ENCODE data around the gene KRT31.

The KRT31 gene

GRCh38 chr17:41393294-41393693 is 4.1 kb downstream of the KRT31 start:
- H3K27me3 ChIP-seq (ENCODE audit: insufficient read depth, low read length, poor library complexity) = peaks cover 12% of the 10 kb centered on the region
- no peak overlapping the region for H3K4me2 ChIP-seq (ENCODE audit: insufficient read depth, low read length)
- H3K79me2 ChIP-seq (ENCODE audit: insufficient read depth, low read length) = no peaks in the 10 kb centered on the region
- no peak overlapping the region for H3K9ac ChIP-seq (ENCODE audit: low read depth, low read length)
- H3K36me3 ChIP-seq (ENCODE audit: insufficient read depth, low read length) = no peaks in the 10 kb centered on the region
- no peaks in the 10 kb centered on the region for H4K20me1 ChIP-seq (ENCODE audit: insufficient read depth, low read length)
- ATAC-seq (ENCODE audit: insufficient read depth, low read depth) = no peak
- no peaks in the 10 kb centered on the region for H3K4me1 ChIP-seq (ENCODE audit: insufficient read depth, low read length)
- no peak overlapping the region for H2AFZ ChIP-seq (ENCODE audit: low read depth, low read length)
- no peak overlapping the region for H3K4me3 ChIP-seq (ENCODE audit: low read depth in 1 of 2, low read length in 2 of 2)
- TF ChIP-seq EZH2 (IDR thresholded peaks at IDR 0.05; ENCODE audit: borderline replicate concordance, low read depth, low read length, severe bottlenecking) = no peak
- TF ChIP-seq, protein P1, sequence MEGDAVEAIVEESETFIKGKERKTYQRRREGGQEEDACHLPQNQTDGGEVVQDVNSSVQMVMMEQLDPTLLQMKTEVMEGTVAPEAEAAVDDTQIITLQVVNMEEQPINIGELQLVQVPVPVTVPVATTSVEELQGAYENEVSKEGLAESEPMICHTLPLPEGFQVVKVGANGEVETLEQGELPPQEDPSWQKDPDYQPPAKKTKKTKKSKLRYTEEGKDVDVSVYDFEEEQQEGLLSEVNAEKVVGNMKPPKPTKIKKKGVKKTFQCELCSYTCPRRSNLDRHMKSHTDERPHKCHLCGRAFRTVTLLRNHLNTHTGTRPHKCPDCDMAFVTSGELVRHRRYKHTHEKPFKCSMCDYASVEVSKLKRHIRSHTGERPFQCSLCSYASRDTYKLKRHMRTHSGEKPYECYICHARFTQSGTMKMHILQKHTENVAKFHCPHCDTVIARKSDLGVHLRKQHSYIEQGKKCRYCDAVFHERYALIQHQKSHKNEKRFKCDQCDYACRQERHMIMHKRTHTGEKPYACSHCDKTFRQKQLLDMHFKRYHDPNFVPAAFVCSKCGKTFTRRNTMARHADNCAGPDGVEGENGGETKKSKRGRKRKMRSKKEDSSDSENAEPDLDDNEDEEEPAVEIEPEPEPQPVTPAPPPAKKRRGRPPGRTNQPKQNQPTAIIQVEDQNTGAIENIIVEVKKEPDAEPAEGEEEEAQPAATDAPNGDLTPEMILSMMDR (IDR thresholded peaks at IDR 0.05; ENCODE audit: borderline replicate concordance, extremely low read depth, low read length, poor library complexity, severe bottlenecking) = no peak
- H3K9me3 ChIP-seq (ENCODE audit: insufficient read depth, low read length, severe bottlenecking) = no peaks in the 10 kb centered on the region
- DNase-seq = no peak
- no peak overlapping the region for H3K27ac ChIP-seq (ENCODE audit: low read length)

GRCh38 chr17:41392278-41392677 is 5.1 kb downstream of the KRT31 start:
- H3K4me2 ChIP-seq (ENCODE audit: insufficient read depth, low read length) = no peak overlapping the region
- H3K4me3 ChIP-seq (ENCODE audit: low read depth in 1 of 2, low read length in 2 of 2) = no peak overlapping the region
- no peaks in the 10 kb centered on the region for H3K9me3 ChIP-seq (ENCODE audit: insufficient read depth, low read length, severe bottlenecking)
- H3K9ac ChIP-seq (ENCODE audit: low read depth, low read length) = no peak overlapping the region
- H3K79me2 ChIP-seq (ENCODE audit: insufficient read depth, low read length) = no peaks in the 10 kb centered on the region
- H3K27me3 ChIP-seq (ENCODE audit: insufficient read depth, low read length, poor library complexity) = peaks cover 12% of the 10 kb centered on the region
- H3K36me3 ChIP-seq (ENCODE audit: insufficient read depth, low read length) = no peaks in the 10 kb centered on the region
- no peak overlapping the region for H3K27ac ChIP-seq (ENCODE audit: low read length)
- DNase-seq (no peak), ATAC-seq (ENCODE audit: insufficient read depth, low read depth) (no peak)
- H4K20me1 ChIP-seq (ENCODE audit: insufficient read depth, low read length) = no peaks in the 10 kb centered on the region
- no peak overlapping the region for H2AFZ ChIP-seq (ENCODE audit: low read depth, low read length)
- H3K4me1 ChIP-seq (ENCODE audit: insufficient read depth, low read length) = no peaks in the 10 kb centered on the region
- TF ChIP-seq, protein P1 (IDR thresholded peaks at IDR 0.05; ENCODE audit: borderline replicate concordance, extremely low read depth, low read length, poor library complexity, severe bottlenecking) = no peak
- no peak for TF ChIP-seq EZH2 (IDR thresholded peaks at IDR 0.05; ENCODE audit: borderline replicate concordance, low read depth, low read length, severe bottlenecking)

DNA sequence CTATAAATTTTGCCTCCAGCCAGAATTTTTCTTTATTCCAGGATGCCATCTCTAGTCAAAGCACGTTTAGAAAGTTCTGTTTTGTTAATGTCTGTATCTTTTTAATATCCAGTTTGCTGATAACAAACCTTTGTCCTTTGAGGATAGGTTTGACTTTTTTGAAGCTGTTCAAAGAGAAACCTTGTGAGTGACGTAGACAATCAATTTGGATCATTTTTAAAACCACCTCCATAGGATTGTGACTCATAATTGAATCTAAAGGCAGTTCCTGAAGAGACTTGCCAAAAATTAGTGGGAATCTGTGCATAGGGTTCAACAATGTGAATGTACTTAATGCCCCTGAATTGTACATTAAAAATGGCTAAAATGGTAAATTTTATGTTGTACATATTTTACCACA is 5.9 kb downstream of the KRT31 start:
- peaks cover 3% of the 10 kb centered on the region for H3K9me3 ChIP-seq (ENCODE audit: insufficient read depth, low read length, severe bottlenecking)
- no peak for DNase-seq
- H3K4me2 ChIP-seq (ENCODE audit: insufficient read depth, low read length) = no peak overlapping the region
- H2AFZ ChIP-seq (ENCODE audit: low read depth, low read length) = no peak overlapping the region
- ATAC-seq (ENCODE audit: insufficient read depth, low read depth) = no peak
- H4K20me1 ChIP-seq (ENCODE audit: insufficient read depth, low read length) = no peaks in the 10 kb centered on the region
- no peak overlapping the region for H3K9ac ChIP-seq (ENCODE audit: low read depth, low read length)
- no peaks in the 10 kb centered on the region for H3K79me2 ChIP-seq (ENCODE audit: insufficient read depth, low read length)
- peaks cover 9% of the 10 kb centered on the region for H3K27me3 ChIP-seq (ENCODE audit: insufficient read depth, low read length, poor library complexity)
- TF ChIP-seq, protein P1 (IDR thresholded peaks at IDR 0.05; ENCODE audit: borderline replicate concordance, extremely low read depth, low read length, poor library complexity, severe bottlenecking) = no peak
- TF ChIP-seq EZH2 (IDR thresholded peaks at IDR 0.05; ENCODE audit: borderline replicate concordance, low read depth, low read length, severe bottlenecking) = no peak
- H3K4me1 ChIP-seq (ENCODE audit: insufficient read depth, low read length) = no peaks in the 10 kb centered on the region
- H3K27ac ChIP-seq (ENCODE audit: low read length) = no peak overlapping the region
- H3K36me3 ChIP-seq (ENCODE audit: insufficient read depth, low read length) = no peaks in the 10 kb centered on the region
- H3K4me3 ChIP-seq (ENCODE audit: low read depth in 1 of 2, low read length in 2 of 2) = no peak overlapping the region

DNA sequence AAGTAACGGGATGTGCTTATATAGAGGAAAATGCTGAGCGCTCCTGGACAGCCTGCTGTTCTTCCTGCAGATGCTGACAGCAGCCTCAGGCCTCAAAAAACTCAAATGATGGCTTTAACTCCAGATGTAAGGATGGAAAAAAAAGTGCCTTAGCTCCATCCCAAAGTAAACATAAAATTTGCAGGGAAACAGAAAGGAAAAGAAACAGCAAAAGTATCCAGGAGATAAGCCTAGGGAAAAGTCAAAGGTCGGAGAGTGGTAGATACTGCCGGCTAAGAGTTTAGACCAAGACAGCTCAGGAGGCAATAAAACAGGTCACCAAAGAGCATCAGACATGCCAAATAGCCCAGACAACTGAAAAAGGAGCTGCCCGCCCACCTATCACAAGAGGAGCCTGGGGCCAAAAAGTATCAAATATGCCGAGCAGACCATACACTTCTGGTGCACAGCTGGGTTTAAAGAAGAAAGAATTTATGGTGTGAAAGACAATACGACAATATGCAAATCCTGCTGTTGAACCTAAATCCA is 6.9 kb downstream of the KRT31 start:
- TF ChIP-seq, protein P1 (IDR thresholded peaks at IDR 0.05; ENCODE audit: borderline replicate concordance, extremely low read depth, low read length, poor library complexity, severe bottlenecking) = no peak
- no peak for TF ChIP-seq EZH2 (IDR thresholded peaks at IDR 0.05; ENCODE audit: borderline replicate concordance, low read depth, low read length, severe bottlenecking)
- Histone ChIP-seq H3K9ac (ENCODE audit: low read depth, low read length) (no peak overlapping the region), H3K79me2 (ENCODE audit: insufficient read depth, low read length) (no peaks in the 10 kb centered on the region), H3K4me3 (ENCODE audit: low read depth in 1 of 2, low read length in 2 of 2) (no peak overlapping the region), H3K9me3 (ENCODE audit: insufficient read depth, low read length, severe bottlenecking) (peaks cover 3% of the 10 kb centered on the region), H3K27me3 (ENCODE audit: insufficient read depth, low read length, poor library complexity) (peaks cover 8% of the 10 kb centered on the region), H3K4me2 (ENCODE audit: insufficient read depth, low read length) (no peak overlapping the region), H3K27ac (ENCODE audit: low read length) (no peak overlapping the region), H2AFZ (ENCODE audit: low read depth, low read length) (no peak overlapping the region), H3K36me3 (ENCODE audit: insufficient read depth, low read length) (no peaks in the 10 kb centered on the region), H4K20me1 (ENCODE audit: insufficient read depth, low read length) (no peaks in the 10 kb centered on the region), H3K4me1 (ENCODE audit: insufficient read depth, low read length) (no peaks in the 10 kb centered on the region)
- no peak for DNase-seq
- no peak for ATAC-seq (ENCODE audit: insufficient read depth, low read depth)
